Hepatocyte (in vitro differentiated cells): ENCODE results near the gene ERC2.
"Not testable (repeated sequence)": the region's sequence is repeated elsewhere in the genome, so short reads cannot be mapped to it uniquely, and the experiment has no call there.

Experiments
- CTCF ChIP-seq: fragments of 200-600 bp; sonication (generic); IDR thresholded peaks from 2 replicates; pipeline ENCODE4 v1.5.1; 2016; ENCODE audit warnings: antibody characterized with exemption, mild to moderate bottlenecking; ENCODE audit not compliant: poor library complexity
- EZH2 ChIP-seq: fragments of 200-600 bp; sonication (generic); IDR thresholded peaks from 2 replicates; pipeline ENCODE4 v1.6.1; 2016; ENCODE audit warnings: antibody characterized with exemption, mild to moderate bottlenecking, borderline replicate concordance
- EZH2phosphoT487 ChIP-seq: fragments of 200-600 bp; sonication (generic); IDR thresholded peaks from one replicate; pipeline ENCODE4 v1.6.1; 2018; ENCODE audit warnings: antibody characterized with exemption, mild to moderate bottlenecking, low read depth, moderate library complexity; ENCODE audit not compliant: unreplicated experiment, severe bottlenecking

- not testable (repeated sequence) for TF ChIP-seq CTCF, EZH2, EZH2phosphoT487
Observed at GRCh38 chr3:56015374-56015773, 452.9 kb downstream of the ERC2 start.
